IPS-NIHi7 (cell line): ENCODE data around the gene BUB1.
"Not testable (repeated sequence)": the region's sequence is repeated elsewhere in the genome, so short reads cannot be mapped to it uniquely, and the experiment has no call there.

Experiments used
- DNase-seq: peaks from one replicate; pipeline ENCODE4 v3.0.0; 2012; ENCODE audit warnings: mixed read lengths; ENCODE audit errors: extremely low spot score

The BUB1 gene

DNA sequence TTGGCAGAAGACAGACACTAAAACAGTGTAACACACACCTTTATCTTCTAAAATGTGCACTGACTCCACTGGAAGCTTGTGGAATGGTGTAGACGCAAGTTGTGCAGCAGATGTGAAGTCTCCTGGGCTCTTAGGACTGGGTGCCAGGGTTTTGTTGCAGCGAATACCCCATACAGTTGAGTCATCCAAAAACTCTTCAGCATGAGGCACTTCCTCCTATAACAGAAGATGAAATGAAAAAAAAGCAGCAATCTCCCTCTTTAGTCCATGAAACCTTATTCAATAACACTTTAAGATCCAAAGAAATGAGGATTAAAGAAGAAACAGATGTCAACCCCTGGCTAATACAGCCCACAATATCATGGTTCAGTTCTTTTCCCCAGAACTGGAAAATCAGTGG lies 22.2 kb downstream of the BUB1 start:
- no peak for DNase-seq

DNA sequence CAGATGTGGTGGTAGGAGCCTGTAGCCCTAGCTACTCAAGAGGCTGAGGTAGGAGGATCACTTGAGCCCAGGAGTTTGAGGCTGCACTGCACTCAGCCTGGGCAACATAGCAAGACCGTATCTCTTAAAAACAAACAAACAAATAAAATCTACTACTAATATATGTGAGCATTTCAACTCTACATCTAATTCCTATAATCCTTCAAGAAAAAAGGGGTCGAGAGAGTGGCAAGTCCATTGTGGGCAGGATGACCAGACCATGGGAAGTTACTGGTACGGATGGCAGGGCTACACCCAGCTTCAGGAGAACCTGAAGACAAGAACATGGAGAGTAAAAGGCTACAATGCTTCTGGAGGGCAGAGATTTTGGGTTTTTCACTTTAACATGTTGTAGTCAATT lies 24.0 kb downstream of the BUB1 start:
- DNase-seq, result no peak

- no peak for DNase-seq
Measured at GRCh38 chr2:110650346-110650745, 27.5 kb downstream of the BUB1 start.

- DNase-seq, result no peak
Measured at GRCh38 chr2:110647777-110648176, 30.1 kb downstream of the BUB1 start.

GRCh38 chr2:110645616-110646015 lies 32.2 kb downstream of the BUB1 start:
- DNase-seq, result no peak

- DNase-seq, result no peak
Measured at GRCh38 chr2:110644357-110644756, 33.5 kb downstream of the BUB1 start.

DNA sequence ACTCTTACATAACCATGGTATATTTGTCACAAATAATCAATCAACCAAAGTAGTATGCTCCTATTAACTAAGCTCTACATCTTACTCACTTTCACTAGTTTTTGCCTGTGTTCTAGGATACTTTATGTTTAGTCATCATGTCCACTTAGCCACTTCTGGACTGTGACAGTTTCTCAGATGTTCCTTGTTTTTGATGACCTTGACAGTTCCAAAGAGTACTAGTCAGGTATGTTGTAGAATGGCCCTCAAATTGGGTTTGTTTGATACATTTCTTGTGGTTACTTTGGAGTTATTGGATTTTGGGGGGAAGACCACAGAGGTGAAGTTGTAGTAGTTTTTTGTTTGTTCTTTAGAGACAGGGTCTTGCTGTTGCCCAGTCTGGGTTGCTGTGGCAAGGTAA lies 35.5 kb downstream of the BUB1 start:
- no peak for DNase-seq

DNA sequence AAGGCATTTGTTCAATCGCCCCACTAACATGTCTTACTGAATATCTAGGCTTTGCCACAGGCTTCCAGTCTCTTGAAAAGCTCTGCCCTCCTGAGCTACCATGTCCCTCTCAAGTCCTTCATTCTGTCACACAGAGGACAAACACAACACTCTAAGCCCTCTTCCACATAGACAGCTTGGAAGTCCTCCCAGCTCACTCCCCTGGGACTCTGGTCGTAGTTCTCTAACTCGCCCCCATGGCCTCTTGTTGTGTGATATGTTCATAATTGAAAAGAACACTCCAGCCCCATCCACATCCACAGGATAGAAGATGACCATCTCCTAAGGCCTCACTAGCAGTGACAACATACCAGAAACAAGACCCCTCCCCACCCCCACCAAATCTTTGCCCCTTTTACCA lies 37.9 kb downstream of the BUB1 start:
- DNase-seq, result no peak

DNA sequence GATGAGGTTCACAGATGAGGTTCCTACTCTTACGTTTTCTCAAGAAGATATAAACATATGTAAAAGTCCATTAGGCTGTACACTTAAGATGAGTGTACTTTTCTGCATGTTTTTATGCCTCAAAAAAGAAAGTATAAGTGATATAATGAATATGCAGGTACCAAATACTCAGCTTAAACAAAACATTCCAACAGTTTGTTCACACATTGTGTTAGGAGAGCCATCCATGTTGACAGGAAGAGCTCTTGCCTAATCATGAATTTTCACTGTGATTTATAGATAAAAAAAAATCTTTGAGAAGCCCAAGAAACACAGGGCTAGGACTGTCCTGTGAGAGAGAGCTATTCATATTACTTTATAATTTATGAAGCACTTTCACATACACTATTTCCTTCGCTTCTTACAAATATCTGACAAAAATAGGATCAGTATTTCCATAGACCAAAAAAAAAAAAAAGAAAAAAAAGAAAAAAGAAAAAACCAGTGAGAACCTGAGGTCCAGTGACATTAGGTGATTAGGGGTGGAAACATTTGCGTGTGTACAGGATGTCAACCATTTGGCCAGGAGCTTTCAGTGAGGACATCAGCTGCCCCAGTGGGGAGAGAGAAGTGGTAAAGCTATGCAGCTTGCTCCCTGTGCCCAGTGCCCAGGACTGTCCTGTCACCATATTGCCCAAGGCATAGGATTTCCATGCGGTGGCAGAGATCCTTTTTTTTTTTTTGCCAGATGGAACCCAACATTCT lies 38.7 kb downstream of the BUB1 start:
- DNase-seq, result no peak

DNA sequence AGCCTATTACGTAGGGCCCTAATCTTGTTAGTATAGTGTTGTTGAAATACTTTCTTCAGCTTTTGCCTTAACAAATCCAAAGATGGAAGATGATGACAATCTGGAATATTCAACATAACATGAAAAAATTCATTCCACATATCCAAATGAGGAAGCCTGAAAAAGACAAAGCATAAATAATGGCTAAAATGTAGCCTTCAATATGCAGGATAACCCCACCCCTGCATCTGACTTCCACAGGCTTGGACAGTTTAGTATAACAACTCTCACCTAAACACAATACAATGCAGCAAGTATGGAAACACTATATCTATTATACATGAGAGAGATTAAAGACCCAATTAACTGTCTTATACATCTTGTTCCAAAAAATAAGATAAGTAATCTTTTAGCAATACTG lies 39.9 kb downstream of the BUB1 start:
- DNase-seq, result no peak

GRCh38 chr2:110637093-110637492 lies 40.8 kb downstream of the BUB1 start:
- no peak for DNase-seq

- DNase-seq, result not testable (repeated sequence)
Measured at GRCh38 chr2:110635949-110636628, 41.8 kb downstream of the BUB1 start.

DNA sequence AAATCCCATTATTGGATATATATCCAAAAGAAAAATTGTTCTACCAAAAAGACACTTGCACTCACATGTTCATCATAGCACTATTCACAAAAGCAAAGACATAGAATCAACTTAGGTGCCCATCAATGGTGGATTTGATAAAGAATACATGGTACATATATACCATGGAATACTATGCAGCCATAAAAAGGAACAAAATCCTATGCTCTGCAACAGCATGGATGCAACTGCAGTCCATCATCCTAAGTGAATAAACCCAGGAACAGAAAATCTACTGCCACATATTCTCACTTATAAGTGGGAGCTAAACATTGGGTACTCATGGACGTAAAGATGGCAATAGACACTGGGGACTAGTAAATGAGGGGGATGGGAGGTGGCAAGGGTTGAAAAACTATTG lies 50.5 kb downstream of the BUB1 start:
- DNase-seq, result not testable (repeated sequence)

DNA sequence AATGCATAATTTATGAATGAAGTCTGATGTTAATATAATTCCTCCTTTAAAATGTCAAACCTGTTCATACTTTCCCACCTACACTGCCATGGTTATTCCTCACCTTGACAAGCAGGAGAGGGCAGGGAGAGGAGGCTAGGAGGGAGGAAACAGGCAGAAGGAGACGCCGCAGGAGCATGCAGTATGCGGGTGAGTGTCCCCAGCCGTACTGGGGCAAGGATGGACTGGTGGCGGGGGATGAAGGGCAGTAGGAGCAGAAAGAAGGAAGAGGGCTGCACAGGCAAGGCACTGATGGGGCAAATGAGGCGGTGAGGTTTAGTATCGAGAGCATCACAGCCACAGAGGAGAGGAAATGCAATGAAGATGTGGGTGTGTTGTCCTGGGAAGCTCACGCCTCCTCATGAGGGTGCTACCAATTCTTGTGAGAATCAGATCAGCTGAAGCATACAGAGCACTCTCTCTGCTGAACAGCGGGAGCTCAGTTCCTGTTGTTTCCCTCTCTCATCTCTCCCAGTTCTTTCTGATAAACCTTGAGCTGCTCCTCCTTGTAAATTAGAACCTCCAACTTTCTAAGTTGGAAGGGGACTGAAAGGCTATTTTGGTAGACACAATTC lies 58.4 kb downstream of the BUB1 start:
- DNase-seq, result not testable (repeated sequence)

GRCh38 chr2:110613927-110614326 lies 63.9 kb downstream of the BUB1 start:
- DNase-seq, result not testable (repeated sequence)

DNA sequence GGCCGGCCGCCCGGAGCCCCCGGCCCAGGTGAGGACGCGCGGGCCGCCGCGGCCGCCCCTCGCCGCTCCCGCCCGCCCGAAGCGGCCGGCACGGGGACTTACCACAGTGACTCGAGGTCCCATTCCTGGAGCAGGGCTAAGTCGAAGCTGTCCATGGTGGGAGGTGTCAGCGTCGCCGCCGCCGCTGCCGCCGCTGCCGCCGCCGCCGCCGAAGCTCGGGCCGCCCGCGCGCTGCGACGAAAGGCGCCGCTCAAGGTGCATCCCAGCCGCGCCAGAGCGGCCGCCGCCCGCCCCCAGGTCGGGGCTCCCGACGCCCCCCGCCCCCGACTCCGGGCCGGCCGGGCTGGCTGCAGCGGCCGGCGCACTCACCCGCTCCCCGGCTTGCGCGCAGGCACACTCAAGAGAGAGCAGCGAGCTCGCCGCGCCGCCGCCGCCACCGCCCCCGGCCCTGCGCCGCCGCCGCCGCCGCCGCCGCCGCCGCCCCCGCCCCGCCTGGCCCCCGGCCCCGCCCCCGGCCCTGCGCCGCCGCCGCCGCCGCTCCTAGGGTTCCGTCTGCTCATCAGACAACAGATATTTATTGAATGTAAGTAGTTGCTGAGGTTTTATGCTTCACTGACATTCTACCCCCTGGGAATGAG lies 67.1 kb downstream of the BUB1 start:
- not testable (repeated sequence) for DNase-seq

GRCh38 chr2:110609843-110610612 lies 67.8 kb downstream of the BUB1 start:
- not testable (repeated sequence) for DNase-seq

DNA sequence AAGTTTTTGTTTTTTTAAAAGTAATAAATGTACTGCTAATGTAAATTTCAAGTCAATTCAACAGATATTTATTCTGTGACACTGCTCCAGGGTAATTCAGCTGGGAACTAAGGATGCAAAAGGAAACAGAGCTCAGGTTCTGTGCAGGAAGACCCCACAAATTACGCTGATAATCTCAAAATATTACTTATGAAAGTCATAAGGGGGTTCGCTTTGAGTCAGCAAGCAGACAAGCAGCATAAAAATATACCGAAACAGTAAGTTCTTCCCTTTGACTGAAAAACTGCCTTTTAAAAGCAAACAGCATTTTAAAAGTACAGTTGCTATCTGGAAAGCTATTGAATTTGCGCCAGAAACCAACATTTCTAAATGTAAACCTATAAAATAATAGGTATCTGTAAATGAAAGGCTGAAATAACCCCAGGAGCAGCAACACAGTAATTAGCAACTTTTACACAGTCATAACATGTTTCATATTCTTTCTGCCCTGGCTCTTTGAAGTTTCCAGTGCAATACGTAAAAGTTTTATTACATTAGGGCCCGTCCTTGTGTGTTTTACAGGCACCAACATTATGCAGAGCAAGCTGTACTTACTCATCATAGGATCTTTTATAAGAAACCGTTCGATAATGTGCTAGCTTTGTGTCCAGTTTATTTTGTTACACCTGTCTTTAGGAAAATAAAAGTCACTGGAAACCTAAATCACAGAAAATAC lies 68.9 kb downstream of the BUB1 start:
- DNase-seq, result not testable (repeated sequence)

GRCh38 chr2:110605057-110605456 lies 72.8 kb downstream of the BUB1 start:
- DNase-seq, result not testable (repeated sequence)

- DNase-seq, result not testable (repeated sequence)
Measured at GRCh38 chr2:110603917-110604591, 73.8 kb downstream of the BUB1 start.
